ENCODE measurements around the gene PLA2G7. TPM values are rescaled to one million over a fixed set of nuclear protein-coding genes. Genes with fewer than 3 reads are reported as not detected.

Gene PLA2G7
- total RNA-seq, 1 experiment from 2014 or later: 0.41 TPM

DNA sequence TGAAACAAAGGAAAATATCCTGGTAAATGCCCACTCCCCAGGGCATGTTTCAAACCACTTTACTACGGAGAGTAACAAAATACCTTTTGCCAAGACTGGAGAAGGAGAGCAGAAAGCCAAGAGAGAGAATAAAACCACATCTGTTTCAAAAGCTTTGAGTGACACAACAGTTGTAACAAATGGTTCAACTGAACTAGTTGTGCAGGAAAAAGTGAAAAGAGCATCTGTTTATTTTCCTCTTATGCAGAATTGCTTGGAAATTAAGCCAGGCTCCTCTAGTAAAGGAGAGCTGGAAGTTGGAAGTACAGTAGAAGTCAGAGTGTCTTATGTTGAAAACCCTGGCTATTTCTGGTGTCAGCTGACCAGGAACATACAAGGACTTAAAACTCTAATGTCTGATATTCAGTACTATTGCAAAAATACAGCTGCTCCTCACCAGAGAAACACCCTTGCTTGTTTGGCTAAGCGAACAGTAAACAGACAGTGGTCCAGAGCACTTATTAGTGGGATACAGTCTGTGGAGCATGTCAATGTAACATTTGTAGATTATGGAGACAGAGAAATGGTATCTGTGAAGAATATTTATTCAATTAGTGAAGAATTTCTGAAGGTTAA, 44.9 kb downstream of the PLA2G7 start:
- CTCF ChIA-PET: no interaction called here
- H3K36me3 ChIP-seq (ENCODE audit: control insufficient read depth, insufficient read depth, low read length): no peaks in the 10 kb centered on the region
- H3K4me3 ChIP-seq (ENCODE audit: low read depth in 2 of 2, low read length in 2 of 2): no peak overlapping the region
- no peak for ATAC-seq
- no peaks in the 10 kb centered on the region for H3K9me3 ChIP-seq (ENCODE audit: control insufficient read depth, insufficient read depth, low read depth, low read length)
- TF ChIP-seq SIN3A (IDR thresholded peaks at IDR 0.05; ENCODE audit: borderline replicate concordance, insufficient read depth, low read depth, low read length): no peak
- no peak for TF ChIP-seq POLR2AphosphoS5 (IDR thresholded peaks at IDR 0.05; ENCODE audit: low read depth, low read length)
- no peak for TF ChIP-seq TCF7L2 (IDR thresholded peaks at IDR 0.05; ENCODE audit: low read depth, low read length)
- TF ChIP-seq, protein P1, sequence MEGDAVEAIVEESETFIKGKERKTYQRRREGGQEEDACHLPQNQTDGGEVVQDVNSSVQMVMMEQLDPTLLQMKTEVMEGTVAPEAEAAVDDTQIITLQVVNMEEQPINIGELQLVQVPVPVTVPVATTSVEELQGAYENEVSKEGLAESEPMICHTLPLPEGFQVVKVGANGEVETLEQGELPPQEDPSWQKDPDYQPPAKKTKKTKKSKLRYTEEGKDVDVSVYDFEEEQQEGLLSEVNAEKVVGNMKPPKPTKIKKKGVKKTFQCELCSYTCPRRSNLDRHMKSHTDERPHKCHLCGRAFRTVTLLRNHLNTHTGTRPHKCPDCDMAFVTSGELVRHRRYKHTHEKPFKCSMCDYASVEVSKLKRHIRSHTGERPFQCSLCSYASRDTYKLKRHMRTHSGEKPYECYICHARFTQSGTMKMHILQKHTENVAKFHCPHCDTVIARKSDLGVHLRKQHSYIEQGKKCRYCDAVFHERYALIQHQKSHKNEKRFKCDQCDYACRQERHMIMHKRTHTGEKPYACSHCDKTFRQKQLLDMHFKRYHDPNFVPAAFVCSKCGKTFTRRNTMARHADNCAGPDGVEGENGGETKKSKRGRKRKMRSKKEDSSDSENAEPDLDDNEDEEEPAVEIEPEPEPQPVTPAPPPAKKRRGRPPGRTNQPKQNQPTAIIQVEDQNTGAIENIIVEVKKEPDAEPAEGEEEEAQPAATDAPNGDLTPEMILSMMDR (IDR thresholded peaks at IDR 0.05): no peak
- TF ChIP-seq, protein P2, sequence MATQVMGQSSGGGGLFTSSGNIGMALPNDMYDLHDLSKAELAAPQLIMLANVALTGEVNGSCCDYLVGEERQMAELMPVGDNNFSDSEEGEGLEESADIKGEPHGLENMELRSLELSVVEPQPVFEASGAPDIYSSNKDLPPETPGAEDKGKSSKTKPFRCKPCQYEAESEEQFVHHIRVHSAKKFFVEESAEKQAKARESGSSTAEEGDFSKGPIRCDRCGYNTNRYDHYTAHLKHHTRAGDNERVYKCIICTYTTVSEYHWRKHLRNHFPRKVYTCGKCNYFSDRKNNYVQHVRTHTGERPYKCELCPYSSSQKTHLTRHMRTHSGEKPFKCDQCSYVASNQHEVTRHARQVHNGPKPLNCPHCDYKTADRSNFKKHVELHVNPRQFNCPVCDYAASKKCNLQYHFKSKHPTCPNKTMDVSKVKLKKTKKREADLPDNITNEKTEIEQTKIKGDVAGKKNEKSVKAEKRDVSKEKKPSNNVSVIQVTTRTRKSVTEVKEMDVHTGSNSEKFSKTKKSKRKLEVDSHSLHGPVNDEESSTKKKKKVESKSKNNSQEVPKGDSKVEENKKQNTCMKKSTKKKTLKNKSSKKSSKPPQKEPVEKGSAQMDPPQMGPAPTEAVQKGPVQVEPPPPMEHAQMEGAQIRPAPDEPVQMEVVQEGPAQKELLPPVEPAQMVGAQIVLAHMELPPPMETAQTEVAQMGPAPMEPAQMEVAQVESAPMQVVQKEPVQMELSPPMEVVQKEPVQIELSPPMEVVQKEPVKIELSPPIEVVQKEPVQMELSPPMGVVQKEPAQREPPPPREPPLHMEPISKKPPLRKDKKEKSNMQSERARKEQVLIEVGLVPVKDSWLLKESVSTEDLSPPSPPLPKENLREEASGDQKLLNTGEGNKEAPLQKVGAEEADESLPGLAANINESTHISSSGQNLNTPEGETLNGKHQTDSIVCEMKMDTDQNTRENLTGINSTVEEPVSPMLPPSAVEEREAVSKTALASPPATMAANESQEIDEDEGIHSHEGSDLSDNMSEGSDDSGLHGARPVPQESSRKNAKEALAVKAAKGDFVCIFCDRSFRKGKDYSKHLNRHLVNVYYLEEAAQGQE (IDR thresholded peaks at IDR 0.05; ENCODE audit: insufficient read depth in 1 of 2, low read depth in 2 of 2, low read length in 1 of 2): no peak
- no peak for DNase-seq (ENCODE audit: low read depth, low spot score)
- in situ Hi-C loops (cut with HindIII; ENCODE audit: low pct_unique_long_range_greater_than_20kb, low sequenced_read_pairs) (no loop called here), intact Hi-C loops (cut with micrococcal nuclease; ENCODE audit: unreplicated experiment) (no loop called here)
- peaks cover 2% of the 10 kb centered on the region; the same call in 1 of the 2 replicates for H3K27me3 ChIP-seq (ENCODE audit: control insufficient read depth, insufficient read depth, low read length)
- BruUV-seq (replicated peaks): no TSS peak
- H3K27ac ChIP-seq (ENCODE audit: low read length): no peak overlapping the region
- H3K4me1 ChIP-seq (ENCODE audit: control insufficient read depth, insufficient read depth, low read length): no peaks in the 10 kb centered on the region
- POLR2A ChIA-PET: no interaction called here

DNA sequence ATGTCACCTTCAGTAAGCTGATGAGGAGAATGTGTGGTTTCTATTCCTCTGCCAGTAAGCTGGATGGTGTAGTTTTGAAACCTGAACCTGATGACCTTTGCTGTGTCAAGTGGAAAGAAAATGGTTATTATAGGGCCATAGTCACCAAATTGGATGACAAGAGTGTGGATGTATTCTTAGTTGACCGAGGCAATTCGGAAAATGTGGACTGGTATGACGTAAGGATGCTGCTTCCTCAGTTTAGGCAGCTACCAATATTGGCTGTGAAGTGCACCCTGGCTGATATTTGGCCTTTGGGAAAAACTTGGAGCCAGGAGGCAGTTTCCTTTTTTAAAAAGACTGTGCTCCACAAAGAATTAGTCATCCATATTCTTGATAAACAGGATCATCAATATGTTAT, 45.5 kb downstream of the PLA2G7 start:
- POLR2A ChIA-PET: no interaction called here
- DNase-seq (ENCODE audit: low read depth, low spot score) (no peak), ATAC-seq (no peak)
- TF ChIP-seq, protein P2 (IDR thresholded peaks at IDR 0.05; ENCODE audit: insufficient read depth in 1 of 2, low read depth in 2 of 2, low read length in 1 of 2): no peak
- TF ChIP-seq POLR2AphosphoS5 (IDR thresholded peaks at IDR 0.05; ENCODE audit: low read depth, low read length): no peak
- TF ChIP-seq SIN3A (IDR thresholded peaks at IDR 0.05; ENCODE audit: borderline replicate concordance, insufficient read depth, low read depth, low read length): no peak
- TF ChIP-seq, protein P1 (IDR thresholded peaks at IDR 0.05): no peak
- TF ChIP-seq TCF7L2 (IDR thresholded peaks at IDR 0.05; ENCODE audit: low read depth, low read length): no peak
- intact Hi-C loops (cut with micrococcal nuclease; ENCODE audit: unreplicated experiment) (no loop called here), in situ Hi-C loops (cut with HindIII; ENCODE audit: low pct_unique_long_range_greater_than_20kb, low sequenced_read_pairs) (no loop called here)
- CTCF ChIA-PET: no interaction called here
- H3K36me3 ChIP-seq (ENCODE audit: control insufficient read depth, insufficient read depth, low read length): no peaks in the 10 kb centered on the region
- peaks cover 2% of the 10 kb centered on the region; the same call in 1 of the 2 replicates for H3K27me3 ChIP-seq (ENCODE audit: control insufficient read depth, insufficient read depth, low read length)
- BruUV-seq (replicated peaks): no TSS peak
- H3K9me3 ChIP-seq (ENCODE audit: control insufficient read depth, insufficient read depth, low read depth, low read length): no peaks in the 10 kb centered on the region
- H3K4me1 ChIP-seq (ENCODE audit: control insufficient read depth, insufficient read depth, low read length): no peaks in the 10 kb centered on the region
- H3K4me3 ChIP-seq (ENCODE audit: low read depth in 2 of 2, low read length in 2 of 2): no peak overlapping the region
- H3K27ac ChIP-seq (ENCODE audit: low read length): no peak overlapping the region

Data from Panc1 (cell line).